H1 (cell line): ENCODE measurements around the gene HNRNPK. TPM values are rescaled to one million over a fixed set of nuclear protein-coding genes. Genes with fewer than 3 reads are reported as not detected.

ENCODE experiments used
- CTCF ChIA-PET: fragments of 300-600 bp; sonication (Branson Sonifier 250); formaldehyde crosslinking; loops from one replicate; lab custom pipeline; 2021; ENCODE audit not compliant: partially characterized antibody; lab: Charles Lee
- POLR2A ChIA-PET: fragments of 300-600 bp; sonication (Branson Sonifier 250); formaldehyde crosslinking; loops from one replicate; lab custom pipeline; 2021; ENCODE audit warnings: inconsistent platforms; ENCODE audit not compliant: partially characterized antibody; lab: Charles Lee
- DNase-seq, 2 experiments: peaks; one replicate each; pipeline versions ENCODE4 v3.0.0 to v3.0.0-alpha.2; 2010 to 2022; ENCODE audit warnings: low spot score in 2 of 2, low read depth in 1 of 2, mixed read lengths in 1 of 2
- FAIRE-seq: peaks from 2 replicates; lab custom pipeline; 2011; peaks lifted over from hg19 to GRCh38; lab: Jason Lieb, UNC
- H2AFZ ChIP-seq: 2 replicates; pipeline ENCODE4 v1.8.1; 2012; ENCODE audit warnings: low read length, inconsistent platforms
- H2AK5ac ChIP-seq: 2 replicates; pipeline ENCODE4 v1.6.1; 2013; ENCODE audit warnings: low read depth, low read length
- H2BK120ac ChIP-seq: replicated peaks from 2 replicates; pipeline ENCODE3; 2013; ENCODE audit warnings: low read depth, low read length, inconsistent platforms
- H2BK12ac ChIP-seq: 2 replicates; pipeline ENCODE4 v1.6.1; 2013; ENCODE audit warnings: low read depth, low read length
- H2BK15ac ChIP-seq: 2 replicates; pipeline ENCODE4 v1.6.1; 2013; ENCODE audit warnings: low read length
- H2BK20ac ChIP-seq: 2 replicates; pipeline ENCODE4 v1.6.1; 2013; ENCODE audit warnings: low read length
- H2BK5ac ChIP-seq: 2 replicates; pipeline ENCODE4 v1.6.1; 2013; ENCODE audit warnings: low read depth, low read length
- H3K14ac ChIP-seq: 2 replicates; pipeline ENCODE4 v1.6.1; 2013; ENCODE audit warnings: inconsistent platforms; ENCODE audit not compliant: insufficient read length
- H3K18ac ChIP-seq: 2 replicates; pipeline ENCODE4 v1.6.1; 2013; ENCODE audit warnings: low read length; ENCODE audit errors: extremely low read depth
- H3K23ac ChIP-seq: 2 replicates; pipeline ENCODE4 v1.6.1; 2013; ENCODE audit warnings: inconsistent platforms; ENCODE audit not compliant: insufficient read length
- H3K23me2 ChIP-seq: 2 replicates; pipeline ENCODE4 v1.6.1; 2013; ENCODE audit warnings: low read depth, low read length
- H3K27ac ChIP-seq: 2 replicates; pipeline ENCODE4 v1.6.1; 2011; ENCODE audit warnings: low read depth, low read length, inconsistent platforms
- H3K27me3 ChIP-seq, 4 experiments: replicated peaks in 1 of 4; 1 replicate in 1 of 4; 2 replicates in 3 of 4; pipeline versions ENCODE4 v1.6.1 to v1.8.1; 2011 to 2013; ENCODE audit warnings: low read length in 3 of 4, mild to moderate bottlenecking in 3 of 4, inconsistent platforms in 2 of 4, mixed read lengths in 2 of 4, moderate library complexity in 1 of 4; ENCODE audit not compliant: control insufficient read depth in 3 of 4, insufficient read depth in 3 of 4; ENCODE audit errors: extremely low read depth in 1 of 4
- H3K36me3 ChIP-seq, 4 experiments: 2 replicates each; pipeline versions ENCODE4 v1.6.1 to v1.8.1; 2011 to 2013; ENCODE audit warnings: mild to moderate bottlenecking in 4 of 4, low read length in 3 of 4, moderate library complexity in 2 of 4, control low read depth in 1 of 4, inconsistent platforms in 1 of 4; ENCODE audit not compliant: insufficient read depth in 4 of 4, control insufficient read depth in 2 of 4
- H3K4ac ChIP-seq: replicated peaks from 2 replicates; pipeline ENCODE3; 2013; ENCODE audit warnings: low read length, low read depth, mixed read lengths, inconsistent platforms; ENCODE audit not compliant: insufficient read length
- H3K4me1 ChIP-seq, 4 experiments: replicated peaks in 1 of 4; 1 replicate in 1 of 4; 2 replicates in 3 of 4; pipeline versions ENCODE4 v1.6.1 to v1.8.1; 2011 to 2013; ENCODE audit warnings: low read length in 3 of 4, inconsistent platforms in 2 of 4, mixed read lengths in 1 of 4; ENCODE audit not compliant: insufficient read depth in 4 of 4, control insufficient read depth in 3 of 4
- H3K4me2 ChIP-seq, 2 experiments: 2 replicates each; pipeline versions ENCODE4 v1.6.1 to v1.8.1; 2011 to 2013; ENCODE audit warnings: low read depth in 2 of 2, low read length in 2 of 2, control low read depth in 1 of 2, inconsistent platforms in 1 of 2, mild to moderate bottlenecking in 1 of 2; ENCODE audit not compliant: insufficient read depth in 1 of 2
- H3K4me3 ChIP-seq, 4 experiments: fragments of 200-600, 300-600 bp in 1 of 4; sonication (generic), shearing (Covaris generic), sonication (Bioruptor Twin) in 1 of 4; 2 replicates each; pipeline versions ENCODE4 v1.5.1 to v1.8.1; 2011 to 2016; ENCODE audit warnings: low read length in 4 of 4, low read depth in 3 of 4, control low read depth in 2 of 4, inconsistent platforms in 2 of 4, mild to moderate bottlenecking in 2 of 4, mixed read lengths in 1 of 4, moderate library complexity in 1 of 4; ENCODE audit not compliant: insufficient read depth in 2 of 4; ENCODE audit errors: extremely low read depth in 1 of 4
- H3K56ac ChIP-seq: replicated peaks from 2 replicates; pipeline ENCODE3; 2013; ENCODE audit warnings: low read depth, mild to moderate bottlenecking, mixed read lengths, low read length, inconsistent platforms; ENCODE audit not compliant: insufficient read length
- H3K79me1 ChIP-seq: 2 replicates; pipeline ENCODE4 v1.6.1; 2013; ENCODE audit warnings: low read depth, low read length, control low read depth
- H3K79me2 ChIP-seq, 2 experiments: 2 replicates each; pipeline versions ENCODE4 v1.6.1 to v1.8.1; 2012 to 2013; ENCODE audit warnings: low read length in 2 of 2, mild to moderate bottlenecking in 2 of 2, inconsistent platforms in 1 of 2; ENCODE audit not compliant: insufficient read depth in 2 of 2, control insufficient read depth in 1 of 2
- H3K9ac ChIP-seq, 4 experiments: replicated peaks in 1 of 4; 1 replicate in 1 of 4; 2 replicates in 3 of 4; pipeline versions ENCODE4 v1.6.1 to v1.8.1; 2011 to 2013; ENCODE audit warnings: low read depth in 3 of 4, low read length in 3 of 4, control low read depth in 2 of 4, mild to moderate bottlenecking in 2 of 4, moderate library complexity in 2 of 4, inconsistent platforms in 1 of 4; ENCODE audit errors: extremely low read depth in 1 of 4
- H3K9me3 ChIP-seq, 2 experiments: 2 replicates each; pipeline versions ENCODE4 v1.6.1 to v1.8.1; 2012 to 2013; ENCODE audit warnings: mild to moderate bottlenecking in 2 of 2, moderate library complexity in 2 of 2, control low read depth in 1 of 2, inconsistent platforms in 1 of 2, low read depth in 1 of 2, low read length in 1 of 2, mixed read lengths in 1 of 2; ENCODE audit not compliant: insufficient read depth in 2 of 2
- H4K20me1 ChIP-seq, 2 experiments: replicated peaks in 1 of 2; 2 replicates each; pipeline versions ENCODE3 to v1.8.1; 2011 to 2013; ENCODE audit warnings: inconsistent platforms in 2 of 2, low read length in 2 of 2, mild to moderate bottlenecking in 1 of 2; ENCODE audit not compliant: insufficient read depth in 2 of 2, control insufficient read depth in 1 of 2
- H4K5ac ChIP-seq: 2 replicates; pipeline ENCODE4 v1.6.1; 2013; ENCODE audit warnings: low read length, low read depth, mixed read lengths, inconsistent platforms; ENCODE audit not compliant: insufficient read length
- H4K8ac ChIP-seq: 2 replicates; pipeline ENCODE4 v1.8.0; 2013; ENCODE audit warnings: mild to moderate bottlenecking, moderate library complexity, low read length, inconsistent platforms; ENCODE audit not compliant: insufficient read depth; ENCODE audit errors: extremely low read depth
- H4K91ac ChIP-seq: replicated peaks from 2 replicates; pipeline ENCODE3; 2013; ENCODE audit warnings: low read length, mixed read lengths, inconsistent platforms; ENCODE audit not compliant: insufficient read length
- GABPA ChIP-seq: IDR thresholded peaks from 2 replicates; pipeline ENCODE4 v1.6.1; 2011; ENCODE audit warnings: mild to moderate bottlenecking, low read length, moderate library complexity, borderline replicate concordance; ENCODE audit not compliant: insufficient read depth
- JUND ChIP-seq: IDR thresholded peaks from 2 replicates; pipeline ENCODE4 v1.6.1; 2011; ENCODE audit warnings: mild to moderate bottlenecking, improper control_type of control experiment, low read length
- KDM4A ChIP-seq: IDR thresholded peaks from one replicate; pipeline ENCODE4 v1.7.1; 2012; ENCODE audit warnings: low read depth, mild to moderate bottlenecking, moderate library complexity, low read length, inconsistent platforms; ENCODE audit not compliant: severe bottlenecking
- PHF8 ChIP-seq: fragments of 200-600 bp; sonication (generic); conservative IDR thresholded peaks from 2 replicates; pipeline ENCODE4 v1.7.1; 2012; ENCODE audit warnings: low read depth, mild to moderate bottlenecking, inconsistent platforms, low read length, moderate library complexity
- RAD21 ChIP-seq, 2 experiments: IDR thresholded peaks in 1 of 2; conservative IDR thresholded peaks in 1 of 2; 2 replicates each; pipeline ENCODE4 v1.6.1; 2011; ENCODE audit warnings: low read depth in 2 of 2, low read length in 2 of 2, improper control_type of control experiment in 1 of 2, inconsistent platforms in 1 of 2, mild to moderate bottlenecking in 1 of 2, moderate library complexity in 1 of 2
- TAF1 ChIP-seq: IDR thresholded peaks from 2 replicates; pipeline ENCODE4 v1.6.1; 2011; ENCODE audit warnings: mild to moderate bottlenecking, low read depth, low read length
- WGBS, 2 experiments: shearing (Covaris generic) in 1 of 2; methylation state at CpG; one replicate each; pipeline versions ENCODE4 v1.1.6 to v1.1.7; 2013 to 2015; ENCODE audit warnings: low lambda C conversion rate in 2 of 2, mixed read lengths in 2 of 2, inconsistent platforms in 1 of 2, low coverage in 1 of 2, missing lambda C conversion rate in 1 of 2; ENCODE audit not compliant: insufficient replicate concordance in 2 of 2, insufficient coverage in 1 of 2, insufficient read length in 1 of 2; ENCODE audit errors: extremely low coverage in 1 of 2, missing lambda C conversion rate in 1 of 2; 5-methylcytosine and 5-hydroxymethylcytosine counted together
- polyA plus RNA-seq, 7 experiments: library from polyadenylated mRNA; depleted of rRNA in 3 of 7; stranded (reverse) in 5 of 7; unstranded in 2 of 7; fragments of >200 nt in 5 of 7; fragments of 200-250 nt in 2 of 7; gene quantifications; 1 replicate in 5 of 7; 2 replicates in 1 of 7; 4 replicates in 1 of 7; pipeline versions ENCODE4 v1.2.1 to v1.2.3, GENCODE V29; 2011 to 2013; ENCODE audit warnings: missing spikeins in 2 of 7, mixed read lengths in 2 of 7
- total RNA-seq: library from RNA; stranded (reverse); fragmentation: NEBNext Ultra II Directional; extraction: Animal tissue kit (Norgen Biotek cat#: 25700); gene quantifications from 2 replicates; pipeline ENCODE4 v1.2.1, GENCODE V29; 2021
- TF ChIP-seq, protein P1 (sequence below): IDR thresholded peaks from 2 replicates; pipeline ENCODE4 v1.6.1; 2012; ENCODE audit warnings: inconsistent platforms

The HNRNPK gene
- total and polyA plus RNA-seq, 2 of the 8 experiments (the other 6 are each of a cell fraction or from before 2014, with no cell fraction given), result 414 to 887 TPM

GRCh38 chr9:83956436-83957247 is 23.4 kb downstream of the HNRNPK start:
- H3K79me2 ChIP-seq, result no peaks in the 10 kb centered on the region
- H4K5ac ChIP-seq, result no peak overlapping the region
- H3K18ac ChIP-seq, result peak overlapping the region; percentile 60
- peak overlapping the region; percentile 25 to 31 for H3K4me2 ChIP-seq
- H3K79me1 ChIP-seq, result no peaks in the 10 kb centered on the region
- no peak for FAIRE-seq
- H3K27me3 ChIP-seq, result no peaks in the 10 kb centered on the region
- H3K9me3 ChIP-seq, result no peaks in the 10 kb centered on the region
- H2AK5ac ChIP-seq, result 0 out of 2 replicates have a peak overlapping the region, but pooled peaks have one; percentile 39
- no peaks in the 10 kb centered on the region for H3K23me2 ChIP-seq
- H3K4me1 ChIP-seq, result no peaks in the 10 kb centered on the region
- H3K27ac ChIP-seq, result no peak overlapping the region
- no peak overlapping the region for H2AFZ ChIP-seq
- H3K4ac ChIP-seq, result no peak overlapping the region
- H3K14ac ChIP-seq, result no peak overlapping the region
- CTCF ChIA-PET, result interaction anchor here (0.6 to 1.0 kb wide), 2 partner anchors 20 to 337 kb away, joined by 3 to 4 read pairs; no protein-coding TSS in a partner anchor
- no peak overlapping the region for H3K56ac ChIP-seq
- no peak overlapping the region for H2BK12ac ChIP-seq
- POLR2A ChIA-PET, result interaction anchor here (0.6 to 9.2 kb wide), 6 partner anchors 9 to 309 kb away, joined by 3 to 102 read pairs (median 8); partner anchors contain the start of genes HNRNPK and RMI1
- no peaks in the 10 kb centered on the region for H4K20me1 ChIP-seq
- H4K8ac ChIP-seq, result peak overlapping the region; percentile 26; the same call in 1 of the 2 replicates
- no peak overlapping the region for H2BK15ac ChIP-seq
- TF ChIP-seq TAF1 (peak; percentile 24; the same call in 1 of the 2 replicates), PHF8 (0 out of 2 replicates have a peak, but pooled peaks have one; percentile 33), GABPA (peak; percentile 68; the same call in 1 of the 2 replicates), RAD21 (IDR thresholded peaks at IDR 0.05 in 1 of 2, conservative IDR thresholded peaks at IDR 0.05 in 1 of 2; ENCODE audit: low read depth in 2 of 2, low read length in 2 of 2) (no peak; a peak in 1 of 4 replicates), JUND (no peak), KDM4A (no peak)
- TF ChIP-seq, protein P1, sequence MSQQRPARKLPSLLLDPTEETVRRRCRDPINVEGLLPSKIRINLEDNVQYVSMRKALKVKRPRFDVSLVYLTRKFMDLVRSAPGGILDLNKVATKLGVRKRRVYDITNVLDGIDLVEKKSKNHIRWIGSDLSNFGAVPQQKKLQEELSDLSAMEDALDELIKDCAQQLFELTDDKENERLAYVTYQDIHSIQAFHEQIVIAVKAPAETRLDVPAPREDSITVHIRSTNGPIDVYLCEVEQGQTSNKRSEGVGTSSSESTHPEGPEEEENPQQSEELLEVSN, result 0 out of 2 replicates have a peak, but pooled peaks have one; percentile 31
- H2BK5ac ChIP-seq, result peak overlapping the region; percentile 44; the same call in 1 of the 2 replicates
- H2BK120ac ChIP-seq, result no peak overlapping the region
- H4K91ac ChIP-seq, result no peak overlapping the region
- no peak for DNase-seq
- H3K4me3 ChIP-seq, result peak overlapping the region; percentile 13 to 50 (median 24); a peak in 6 of 8 replicates
- H3K36me3 ChIP-seq, result no peaks in the 10 kb centered on the region
- H2BK20ac ChIP-seq, result no peak overlapping the region
- no peak overlapping the region for H3K23ac ChIP-seq
- peak overlapping the region in 1 of 4 experiments; percentile 24; a peak in 1 of 7 replicates for H3K9ac ChIP-seq
- 80% methylated on average over 49 of the region's 57 CpGs; no CpG with 5 or more reads in 1 of the 2 experiments for WGBS, 2 experiments
